Progenitor cell of endocrine pancreas (in vitro differentiated cells): ENCODE results near the gene OR10Z1. TPM values are rescaled to one million over a fixed set of nuclear protein-coding genes. Genes with fewer than 3 reads are reported as not detected.

Source experiments
- DNase-seq: peaks from one replicate; pipeline ENCODE4 v3.0.0; 2021; ENCODE audit warnings: low spot score; ENCODE audit not compliant: unreplicated experiment
- H3K27ac Mint-ChIP-seq: 2 replicates; pipeline ENCODE4 v1.8.0; 2021; ENCODE audit warnings: mild to moderate bottlenecking, moderate library complexity, mixed read lengths
- H3K27me3 Mint-ChIP-seq: 2 replicates; pipeline ENCODE4 v1.8.0; 2021; ENCODE audit warnings: mixed read lengths
- H3K36me3 Mint-ChIP-seq: 2 replicates; pipeline ENCODE4 v1.8.0; 2022; ENCODE audit warnings: mixed read lengths; ENCODE audit not compliant: insufficient read depth
- H3K4me1 Mint-ChIP-seq: 2 replicates; pipeline ENCODE4 v1.8.0; 2021; ENCODE audit warnings: low read depth, mixed read lengths
- H3K4me3 Mint-ChIP-seq: 2 replicates; pipeline ENCODE4 v1.8.0; 2021; ENCODE audit warnings: low read depth, mild to moderate bottlenecking, moderate library complexity, mixed read lengths
- H3K9me3 Mint-ChIP-seq: 2 replicates; pipeline ENCODE4 v1.8.0; 2021; ENCODE audit warnings: low read depth, mixed read lengths
- CTCF ChIP-seq: fragments of 200-600 bp; sonication (generic); IDR thresholded peaks from one replicate; pipeline ENCODE4 v1.5.0; 2021; ENCODE audit warnings: antibody characterized with exemption, mild to moderate bottlenecking; ENCODE audit not compliant: unreplicated experiment
- total RNA-seq: library from RNA; stranded (reverse); gene quantifications from 2 replicates; pipeline ENCODE4 v1.2.1, GENCODE V29; 2021

OR10Z1 gene
- total RNA-seq, 1 donor from 2014 or later, result not detected

GRCh38 chr1:158572226-158572625 is 32.8 kb upstream of the OR10Z1 start:
- Mint-ChIP-seq H3K27ac (no peak overlapping the region), H3K4me3 (no peak overlapping the region), H3K4me1 (no peaks in the 10 kb centered on the region), H3K27me3 (no peaks in the 10 kb centered on the region), H3K36me3 (no peaks in the 10 kb centered on the region), H3K9me3 (no peaks in the 10 kb centered on the region)
- DNase-seq, result no peak
- no peak for TF ChIP-seq CTCF

- H3K4me1 Mint-ChIP-seq, result no peaks in the 10 kb centered on the region
- no peak for DNase-seq
- H3K4me3 Mint-ChIP-seq, result no peak overlapping the region
- no peaks in the 10 kb centered on the region for H3K27me3 Mint-ChIP-seq
- no peak for TF ChIP-seq CTCF
- no peak overlapping the region for H3K27ac Mint-ChIP-seq
- no peaks in the 10 kb centered on the region for H3K9me3 Mint-ChIP-seq
- H3K36me3 Mint-ChIP-seq, result no peaks in the 10 kb centered on the region
Measured at GRCh38 chr1:158577561-158577960, 27.5 kb upstream of the OR10Z1 start.

GRCh38 chr1:158579733-158580132 is 25.3 kb upstream of the OR10Z1 start, which contains the start of gene OR10X1:
Gene OR10X1, minus strand, starts transcription at chr1:158579899. Its CDS starts 0 bp downstream, at chr1:158579899.
- H3K4me1 Mint-ChIP-seq, result no peaks in the 10 kb centered on the region
- no peak within 1 kb of the TSS for H3K4me3 Mint-ChIP-seq
- DNase-seq, result no peak
- H3K9me3 Mint-ChIP-seq, result no peaks in the 10 kb centered on the region
- H3K36me3 Mint-ChIP-seq, result no peaks in the 10 kb centered on the region
- H3K27ac Mint-ChIP-seq, result no peak within 1 kb of the TSS
- no peaks in the 10 kb centered on the region for H3K27me3 Mint-ChIP-seq
- no peak for TF ChIP-seq CTCF

- no peaks in the 10 kb centered on the region for H3K36me3 Mint-ChIP-seq
- H3K27ac Mint-ChIP-seq, result no peak overlapping the region
- peaks cover 5% of the 10 kb centered on the region for H3K9me3 Mint-ChIP-seq
- no peak overlapping the region for H3K4me3 Mint-ChIP-seq
- no peak for TF ChIP-seq CTCF
- no peaks in the 10 kb centered on the region for H3K27me3 Mint-ChIP-seq
- DNase-seq, result no peak
- no peaks in the 10 kb centered on the region for H3K4me1 Mint-ChIP-seq
Measured at GRCh38 chr1:158583962-158584361, 21.1 kb upstream of the OR10Z1 start.

DNA sequence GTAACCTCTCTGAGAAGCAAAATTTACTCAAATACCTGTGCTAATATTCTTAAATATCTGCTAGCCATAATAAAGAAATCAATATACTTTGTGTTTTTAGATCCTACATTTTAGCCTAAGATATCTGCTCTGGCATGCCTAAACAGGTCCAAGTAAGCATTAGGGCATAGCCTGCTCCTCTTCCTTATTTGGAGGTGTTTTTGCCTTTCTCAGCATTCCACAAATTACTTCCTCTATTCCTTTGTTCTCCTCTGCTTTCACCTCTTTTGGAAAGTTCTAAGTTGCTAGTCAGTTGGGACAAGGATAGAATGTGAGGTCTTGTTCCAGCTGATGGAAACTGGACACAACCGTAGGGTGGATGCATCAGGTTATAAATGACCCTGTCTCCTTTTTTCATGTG is 18.1 kb upstream of the OR10Z1 start:
- H3K36me3 Mint-ChIP-seq, result no peaks in the 10 kb centered on the region
- no peak for DNase-seq
- no peak overlapping the region for H3K4me3 Mint-ChIP-seq
- H3K9me3 Mint-ChIP-seq, result peaks cover 5% of the 10 kb centered on the region
- no peak for TF ChIP-seq CTCF
- no peak overlapping the region for H3K27ac Mint-ChIP-seq
- H3K4me1 Mint-ChIP-seq, result no peaks in the 10 kb centered on the region
- H3K27me3 Mint-ChIP-seq, result no peaks in the 10 kb centered on the region
